Measurements from ENCODE around the gene MROH8.

The MROH8 gene

GRCh38 chr20:37198932-37199660 is 19.7 kb upstream of the MROH8 start:
- DNase-seq (ENCODE audit: low spot score), result no peak

- DNase-seq (ENCODE audit: low spot score), result no peak
These were observed 15.5 kb upstream of the MROH8 start for GRCh38 chr20:37194621-37195417.

GRCh38 chr20:37193821-37194220 is 14.5 kb upstream of the MROH8 start:
- no peak for DNase-seq (ENCODE audit: low spot score)

DNA sequence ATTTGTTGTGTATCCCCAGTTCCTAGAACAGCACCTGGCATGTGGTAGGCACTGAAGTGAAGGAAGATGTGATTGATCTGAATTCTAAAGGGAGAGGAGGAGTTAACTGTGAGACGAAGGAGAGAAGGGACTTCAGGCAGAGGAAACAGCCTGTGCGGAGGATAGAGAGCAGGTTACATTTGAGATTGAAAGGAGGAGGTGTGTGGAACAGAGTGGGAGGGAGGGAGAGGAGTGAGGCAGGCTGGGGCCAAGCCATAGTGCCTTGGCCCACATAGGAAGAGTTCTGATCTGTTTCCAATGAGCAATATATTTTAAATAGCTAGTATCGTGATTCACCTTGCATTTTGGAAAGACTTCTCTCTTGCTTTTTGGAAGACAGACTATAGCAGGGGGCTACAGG is 13.9 kb upstream of the MROH8 start:
- DNase-seq (ENCODE audit: low spot score), result no peak

- DNase-seq (ENCODE audit: low spot score), result peak; percentile 87
These were observed 12.9 kb upstream of the MROH8 start for GRCh38 chr20:37192137-37192854.

- DNase-seq (ENCODE audit: low spot score), result no peak
These were observed 11.2 kb upstream of the MROH8 start for GRCh38 chr20:37190354-37191112.

DNA sequence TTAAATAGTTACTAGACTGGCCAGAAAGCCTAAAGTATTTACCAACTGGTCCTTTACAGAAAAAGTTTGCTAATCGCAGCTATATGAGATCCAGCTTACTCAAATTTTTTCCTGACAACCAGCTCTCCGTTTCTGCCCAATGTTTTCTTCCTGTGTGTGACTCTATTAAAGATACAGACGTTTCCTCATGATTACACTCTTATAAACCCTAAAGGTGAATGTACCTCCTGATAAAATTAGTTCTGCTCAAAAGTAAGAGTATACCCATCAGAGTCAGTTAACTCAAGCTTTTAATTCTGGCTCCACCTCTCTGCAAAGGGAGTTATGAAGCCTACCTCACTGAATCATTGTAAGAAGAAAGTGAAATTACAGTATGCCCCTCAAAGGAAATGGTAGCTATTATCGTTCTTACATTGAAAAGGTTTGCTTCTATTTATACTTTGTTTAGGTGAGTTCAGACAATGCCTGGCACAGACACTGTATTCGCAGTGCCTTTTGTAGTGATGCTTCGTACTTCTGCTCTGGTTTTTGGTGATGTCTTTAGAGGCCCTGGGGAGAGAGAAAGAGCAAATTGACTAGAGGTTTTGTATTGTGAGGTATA is 10.2 kb upstream of the MROH8 start:
- no peak for DNase-seq (ENCODE audit: low spot score)

DNA sequence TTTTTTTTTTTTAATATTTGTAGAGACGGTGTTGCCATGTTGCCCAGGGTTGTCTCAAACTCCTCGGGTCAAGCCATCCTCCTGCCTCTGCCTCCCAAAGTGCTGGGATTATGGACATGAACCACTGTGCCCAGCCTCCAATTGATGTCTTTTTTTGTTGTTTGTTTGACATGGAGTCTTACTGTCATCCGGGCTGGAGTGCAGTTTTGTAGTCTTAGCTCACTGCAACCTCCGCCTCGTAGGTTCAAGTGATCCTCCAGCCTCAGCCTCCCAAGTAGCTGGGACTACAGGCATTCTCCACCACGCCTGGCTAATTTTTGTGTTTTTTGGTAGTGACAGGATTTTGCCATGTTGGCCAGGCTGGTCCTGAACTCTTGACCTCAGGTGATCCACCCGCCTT is 9.4 kb upstream of the MROH8 start:
- no peak for DNase-seq (ENCODE audit: low spot score)

DNA sequence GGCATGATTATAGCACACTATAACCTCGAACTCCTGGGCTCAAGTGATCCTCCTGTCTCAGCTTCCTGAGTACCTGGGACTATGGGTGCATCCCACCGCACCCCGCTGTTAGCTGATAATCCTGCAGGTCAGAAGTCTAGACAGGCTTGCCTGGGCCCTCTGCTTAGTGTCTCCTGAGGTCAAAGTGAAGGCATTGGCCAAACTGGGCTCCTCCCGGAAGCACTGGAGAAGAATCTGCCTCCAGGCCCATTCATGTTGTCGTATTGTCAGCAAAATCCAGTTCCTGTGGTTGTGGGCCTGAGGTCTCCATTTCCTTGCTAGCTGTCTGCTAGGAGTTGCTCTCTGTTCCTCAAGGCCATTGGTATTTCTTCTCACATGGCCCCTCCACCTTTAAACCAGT is 6.3 kb upstream of the MROH8 start:
- no peak for DNase-seq (ENCODE audit: low spot score)

GRCh38 chr20:37179683-37180524 is 556 bp upstream of the MROH8 start:
- no peak for DNase-seq (ENCODE audit: low spot score)

- no peak for DNase-seq (ENCODE audit: low spot score)
These were observed 6.5 kb downstream of the MROH8 start for GRCh38 chr20:37172836-37173235.

DNA sequence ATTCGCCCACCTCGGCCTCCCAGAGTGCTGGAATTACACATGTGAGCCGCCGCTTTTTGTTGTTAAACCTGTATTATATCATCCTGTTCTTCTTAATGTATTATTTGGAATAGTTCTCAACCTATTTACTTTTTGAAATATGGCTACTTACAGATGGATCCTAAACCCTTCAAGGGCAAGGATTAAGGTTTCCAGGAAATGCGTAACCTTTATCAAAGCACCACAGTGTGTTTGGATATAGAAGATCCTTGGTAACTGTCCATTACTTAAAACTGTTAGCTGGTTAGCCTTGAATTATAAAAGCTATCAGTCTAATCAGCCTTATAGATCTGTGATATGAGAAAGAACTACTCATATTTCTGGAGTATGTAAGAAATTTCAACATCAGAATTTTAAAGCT is 12.5 kb downstream of the MROH8 start:
- no peak for DNase-seq (ENCODE audit: low spot score)

DNA sequence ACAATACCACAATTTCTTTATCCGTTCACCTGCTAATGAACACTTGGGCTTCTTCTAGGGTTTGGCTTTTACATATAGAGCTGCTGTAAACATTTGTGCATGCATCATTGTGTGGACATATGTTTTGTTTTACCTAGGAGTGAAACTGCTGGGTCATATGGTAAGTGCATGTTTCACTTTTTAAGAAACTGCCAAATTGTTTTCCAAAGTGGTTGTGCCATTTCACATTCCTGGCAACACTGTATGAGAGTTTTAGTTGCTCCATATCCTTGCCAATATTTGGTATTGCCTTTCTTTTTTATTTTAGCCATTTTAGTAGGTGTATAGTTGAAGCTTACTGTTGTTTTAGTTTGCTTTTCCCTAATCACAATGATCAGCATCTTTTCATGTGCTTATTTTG is 14.3 kb downstream of the MROH8 start:
- no peak for DNase-seq (ENCODE audit: low spot score)

DNA sequence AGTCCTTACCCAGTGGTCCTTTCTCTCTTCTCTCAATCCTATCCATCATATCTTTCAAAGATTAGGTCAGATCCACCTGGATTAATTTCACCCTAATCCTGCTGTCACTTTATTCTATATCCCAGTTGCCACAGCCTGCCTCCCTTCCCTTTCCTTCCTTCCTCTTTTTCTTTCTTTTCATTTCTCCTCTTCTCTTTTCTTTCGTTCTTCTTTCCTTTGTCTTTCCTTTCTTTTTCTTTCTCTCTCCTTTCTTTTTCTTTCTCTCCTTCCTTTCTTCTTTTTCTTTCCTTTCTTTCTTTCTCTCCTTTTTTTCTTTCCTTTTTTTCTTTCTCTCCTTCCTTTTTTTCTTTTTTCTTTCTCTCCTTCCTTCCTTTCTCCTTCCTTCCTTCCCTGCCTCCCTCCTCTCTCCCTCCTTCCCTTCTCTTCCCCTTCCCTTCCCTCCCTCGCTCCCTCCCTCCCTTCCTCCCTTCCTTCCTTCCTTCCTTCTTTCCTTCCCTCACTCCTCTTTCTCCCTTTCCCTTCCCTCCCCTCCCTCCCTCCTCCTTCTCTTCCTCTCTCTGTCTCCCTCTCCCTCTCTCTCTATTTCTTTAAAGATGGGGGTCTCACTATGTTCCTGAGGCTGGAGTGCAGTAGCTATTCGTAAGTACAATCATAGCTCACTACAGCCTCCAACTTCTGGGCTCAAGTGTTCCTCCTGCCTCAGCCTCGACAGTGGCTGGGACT is 15.4 kb downstream of the MROH8 start:
- DNase-seq (ENCODE audit: low spot score), result no peak

DNA sequence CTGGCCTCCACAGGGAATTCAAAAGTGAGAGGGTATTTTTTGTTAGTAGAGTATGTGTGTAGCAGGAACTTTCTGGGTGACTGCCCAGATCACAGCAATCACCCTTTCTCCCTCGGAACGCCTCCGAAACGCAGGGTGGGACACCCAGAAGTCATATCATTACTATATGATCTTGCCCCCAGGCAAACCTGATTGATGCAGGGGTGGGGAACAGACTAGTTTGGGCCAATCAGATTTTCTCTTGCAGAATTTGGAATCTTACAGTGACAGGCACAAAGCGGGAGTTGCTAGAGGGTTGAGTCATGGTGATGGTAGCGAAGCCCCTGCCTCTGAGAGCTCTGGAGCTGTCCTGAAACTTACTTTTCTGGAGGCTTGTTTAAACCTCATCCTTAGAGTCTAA is 16.7 kb downstream of the MROH8 start:
- no peak for DNase-seq (ENCODE audit: low spot score)

- no peak for DNase-seq (ENCODE audit: low spot score)
These were observed 17.4 kb downstream of the MROH8 start for GRCh38 chr20:37161830-37162549.

DNA sequence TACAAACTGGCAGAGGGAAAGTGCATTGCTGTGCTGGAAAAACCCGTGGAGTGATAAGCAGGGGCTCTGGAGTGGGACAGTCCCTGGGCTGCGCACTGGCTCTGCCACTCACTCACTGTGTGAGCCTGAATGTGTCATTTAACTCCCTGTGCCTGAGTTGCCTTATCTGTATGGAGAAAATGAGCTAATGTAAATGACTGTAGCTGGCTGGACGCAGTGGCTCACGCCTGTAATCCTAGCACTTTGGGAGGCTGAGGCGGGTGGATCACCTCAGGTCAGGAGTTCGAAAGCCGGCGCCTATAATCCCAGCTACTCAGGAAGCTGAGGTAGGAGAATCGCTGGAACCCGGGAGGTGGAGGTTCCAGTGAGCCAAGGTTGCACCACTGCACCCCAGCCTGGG is 18.7 kb downstream of the MROH8 start:
- DNase-seq (ENCODE audit: low spot score), result no peak

GRCh38 chr20:37158248-37158647 is 21.1 kb downstream of the MROH8 start:
- DNase-seq (ENCODE audit: low spot score), result no peak

DNA sequence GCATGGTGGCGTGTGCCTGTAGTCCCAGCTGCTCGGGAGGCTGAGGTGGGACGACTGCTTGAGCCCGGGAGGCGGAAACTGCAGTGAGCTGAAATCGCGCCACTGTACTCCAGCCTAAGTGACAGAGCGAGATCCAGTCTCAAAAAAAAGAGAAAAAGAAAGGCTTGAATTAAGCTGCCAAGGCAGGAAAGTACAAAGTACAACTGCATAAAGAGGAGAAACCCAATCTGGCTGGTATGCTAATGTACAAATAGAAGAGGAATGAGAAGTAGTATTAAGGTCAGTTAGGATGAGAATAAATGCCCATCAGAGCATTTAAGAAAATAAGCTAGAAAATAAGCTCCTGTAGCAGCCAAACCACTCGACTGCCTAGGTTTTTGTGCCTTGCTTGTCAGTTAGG is 23.4 kb downstream of the MROH8 start:
- DNase-seq (ENCODE audit: low spot score), result no peak
